Measurements from ENCODE around the gene TIMELESS.
"Not testable (repeated sequence)": the region's sequence is repeated elsewhere in the genome, so short reads cannot be mapped to it uniquely, and the experiment has no call there.

The TIMELESS gene, protein sequence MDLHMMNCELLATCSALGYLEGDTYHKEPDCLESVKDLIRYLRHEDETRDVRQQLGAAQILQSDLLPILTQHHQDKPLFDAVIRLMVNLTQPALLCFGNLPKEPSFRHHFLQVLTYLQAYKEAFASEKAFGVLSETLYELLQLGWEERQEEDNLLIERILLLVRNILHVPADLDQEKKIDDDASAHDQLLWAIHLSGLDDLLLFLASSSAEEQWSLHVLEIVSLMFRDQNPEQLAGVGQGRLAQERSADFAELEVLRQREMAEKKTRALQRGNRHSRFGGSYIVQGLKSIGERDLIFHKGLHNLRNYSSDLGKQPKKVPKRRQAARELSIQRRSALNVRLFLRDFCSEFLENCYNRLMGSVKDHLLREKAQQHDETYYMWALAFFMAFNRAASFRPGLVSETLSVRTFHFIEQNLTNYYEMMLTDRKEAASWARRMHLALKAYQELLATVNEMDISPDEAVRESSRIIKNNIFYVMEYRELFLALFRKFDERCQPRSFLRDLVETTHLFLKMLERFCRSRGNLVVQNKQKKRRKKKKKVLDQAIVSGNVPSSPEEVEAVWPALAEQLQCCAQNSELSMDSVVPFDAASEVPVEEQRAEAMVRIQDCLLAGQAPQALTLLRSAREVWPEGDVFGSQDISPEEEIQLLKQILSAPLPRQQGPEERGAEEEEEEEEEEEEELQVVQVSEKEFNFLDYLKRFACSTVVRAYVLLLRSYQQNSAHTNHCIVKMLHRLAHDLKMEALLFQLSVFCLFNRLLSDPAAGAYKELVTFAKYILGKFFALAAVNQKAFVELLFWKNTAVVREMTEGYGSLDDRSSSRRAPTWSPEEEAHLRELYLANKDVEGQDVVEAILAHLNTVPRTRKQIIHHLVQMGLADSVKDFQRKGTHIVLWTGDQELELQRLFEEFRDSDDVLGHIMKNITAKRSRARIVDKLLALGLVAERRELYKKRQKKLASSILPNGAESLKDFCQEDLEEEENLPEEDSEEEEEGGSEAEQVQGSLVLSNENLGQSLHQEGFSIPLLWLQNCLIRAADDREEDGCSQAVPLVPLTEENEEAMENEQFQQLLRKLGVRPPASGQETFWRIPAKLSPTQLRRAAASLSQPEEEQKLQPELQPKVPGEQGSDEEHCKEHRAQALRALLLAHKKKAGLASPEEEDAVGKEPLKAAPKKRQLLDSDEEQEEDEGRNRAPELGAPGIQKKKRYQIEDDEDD

DNA sequence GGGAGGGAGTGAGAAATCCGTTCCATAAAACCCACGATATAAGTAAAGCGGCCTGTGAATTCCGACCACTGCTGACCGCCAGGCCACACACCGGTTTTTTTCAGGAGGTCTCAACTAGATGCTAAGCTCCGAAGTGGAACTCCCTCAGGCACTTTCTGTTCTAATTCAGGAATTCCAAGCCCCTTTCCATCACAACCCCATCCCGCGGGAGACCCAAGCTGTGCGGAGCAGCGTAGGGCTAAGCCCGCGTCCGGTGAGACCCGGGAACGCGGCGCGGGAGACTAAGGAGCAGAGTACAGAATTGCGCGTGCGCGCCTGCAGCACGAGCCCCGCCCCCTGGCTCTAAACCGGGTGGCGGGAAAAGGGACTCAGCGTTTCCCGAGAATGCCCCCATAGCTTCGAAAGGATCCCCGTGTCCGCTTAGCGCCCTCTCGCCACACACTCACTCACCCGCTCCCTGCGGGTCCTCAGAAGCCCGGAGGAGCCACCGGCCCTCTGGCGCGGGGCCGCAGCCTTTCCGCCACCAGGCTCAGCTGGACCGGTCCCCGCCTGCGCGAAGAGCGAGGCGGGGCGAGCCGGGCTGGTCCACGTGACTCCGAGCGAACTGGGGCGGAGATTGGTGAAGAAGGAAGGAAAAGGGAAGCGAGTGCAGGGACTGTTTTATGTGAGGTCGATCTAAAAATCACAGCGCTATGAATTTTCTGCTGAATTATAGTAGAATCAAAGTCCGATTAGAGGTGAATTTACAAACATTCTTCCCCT, at the start of gene TIMELESS:
Gene TIMELESS, minus strand, starts transcription at position 567 of the 762 bp plus-strand sequence. CDS start 15,256 bp downstream, outside the sequence.
- DNase-seq: peak; percentile 84

DNA sequence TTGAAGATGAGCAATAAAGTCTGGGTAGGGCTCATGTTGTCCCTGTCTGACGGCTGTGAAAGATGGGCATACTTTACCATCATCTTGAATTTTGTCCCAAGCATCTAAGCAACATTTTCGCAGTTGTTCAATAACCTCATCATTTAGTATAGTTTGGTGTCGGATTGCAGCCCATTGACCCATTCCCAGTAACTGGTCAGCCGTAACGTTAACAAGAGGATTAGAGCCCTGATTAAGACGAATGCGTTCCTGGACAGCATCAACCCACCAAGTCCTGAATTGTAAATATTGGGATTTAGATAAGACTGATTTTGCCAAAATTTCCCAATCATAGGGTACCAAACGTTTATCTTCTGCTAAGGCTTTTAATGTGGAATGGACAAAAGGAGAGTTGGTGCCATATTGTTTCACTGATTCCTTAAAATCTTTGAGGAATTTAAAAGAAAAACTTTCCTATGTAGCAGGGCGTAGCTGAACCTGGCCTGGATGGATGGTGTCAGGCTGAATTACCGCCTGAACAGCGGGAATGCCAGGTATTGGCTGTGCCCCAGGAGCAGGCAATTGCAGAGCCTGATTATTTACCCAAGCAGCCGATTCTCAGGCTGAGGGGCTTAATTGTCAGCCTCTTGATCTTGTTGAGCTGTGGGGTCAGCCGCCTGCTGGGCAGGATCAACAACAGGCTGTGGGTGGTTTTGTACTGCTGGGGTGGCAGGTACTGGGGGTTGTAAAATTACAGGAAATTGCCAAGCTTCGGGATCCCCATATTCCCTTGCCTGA, 49.1 kb upstream of the TIMELESS start:
- peak; percentile 52 for DNase-seq

DNA sequence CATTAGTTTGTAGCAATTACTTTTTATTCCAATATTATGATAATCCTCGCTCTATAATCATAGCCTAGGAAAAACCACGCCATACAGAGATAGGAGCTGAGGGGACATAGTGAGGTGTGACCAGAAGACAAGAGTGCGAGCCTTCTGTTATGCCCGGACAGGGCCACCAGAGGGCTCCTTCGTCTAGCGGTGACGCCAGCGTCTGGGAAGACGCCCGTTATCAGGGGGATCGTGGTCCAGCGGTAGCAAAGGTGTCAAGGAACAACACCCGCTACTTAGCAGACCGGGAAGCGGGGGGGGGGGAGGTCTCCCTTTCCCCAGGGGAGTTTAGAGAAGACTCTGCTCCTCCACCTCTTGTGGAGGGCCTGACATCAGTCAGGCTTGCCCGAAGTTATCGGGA, 47.5 kb upstream of the TIMELESS start:
- not testable (repeated sequence) for DNase-seq

DNA sequence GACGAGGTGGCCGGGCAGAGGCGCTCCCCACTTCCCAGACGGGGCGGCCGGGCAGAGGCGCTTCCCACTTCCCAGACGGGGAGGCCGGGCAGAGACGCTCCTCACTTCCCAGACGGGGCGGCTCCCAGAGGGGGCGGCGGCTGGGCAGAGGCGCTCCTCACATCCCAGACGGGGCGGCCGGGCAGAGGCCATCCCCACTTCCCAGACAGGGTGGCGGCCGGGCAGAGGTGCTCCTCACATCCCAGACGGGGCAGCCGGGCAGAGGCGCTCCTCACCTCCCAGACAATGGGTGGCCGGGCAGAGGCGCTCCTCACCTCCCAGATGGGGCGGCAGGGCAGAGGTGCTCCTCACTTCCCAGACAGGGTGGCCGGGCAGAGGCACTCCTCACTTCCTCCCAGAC, 45.3 kb upstream of the TIMELESS start:
- not testable (repeated sequence) for DNase-seq

DNA sequence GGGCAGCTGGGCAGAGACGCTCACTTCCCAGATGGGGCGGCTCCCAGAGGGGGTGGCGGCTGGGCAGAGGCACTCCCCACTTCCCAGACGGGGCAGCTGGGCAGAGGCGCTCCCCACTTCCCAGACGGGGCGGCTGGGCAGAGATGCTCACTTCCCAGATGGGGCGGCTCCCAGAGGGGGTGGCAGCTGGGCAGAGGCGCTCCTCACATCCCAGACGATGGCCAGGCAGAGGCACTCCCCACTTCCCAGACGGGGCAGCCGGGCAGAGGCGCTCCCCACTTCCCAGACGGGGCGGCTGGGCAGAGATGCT, 44.8 kb upstream of the TIMELESS start:
- DNase-seq: not testable (repeated sequence)

DNA sequence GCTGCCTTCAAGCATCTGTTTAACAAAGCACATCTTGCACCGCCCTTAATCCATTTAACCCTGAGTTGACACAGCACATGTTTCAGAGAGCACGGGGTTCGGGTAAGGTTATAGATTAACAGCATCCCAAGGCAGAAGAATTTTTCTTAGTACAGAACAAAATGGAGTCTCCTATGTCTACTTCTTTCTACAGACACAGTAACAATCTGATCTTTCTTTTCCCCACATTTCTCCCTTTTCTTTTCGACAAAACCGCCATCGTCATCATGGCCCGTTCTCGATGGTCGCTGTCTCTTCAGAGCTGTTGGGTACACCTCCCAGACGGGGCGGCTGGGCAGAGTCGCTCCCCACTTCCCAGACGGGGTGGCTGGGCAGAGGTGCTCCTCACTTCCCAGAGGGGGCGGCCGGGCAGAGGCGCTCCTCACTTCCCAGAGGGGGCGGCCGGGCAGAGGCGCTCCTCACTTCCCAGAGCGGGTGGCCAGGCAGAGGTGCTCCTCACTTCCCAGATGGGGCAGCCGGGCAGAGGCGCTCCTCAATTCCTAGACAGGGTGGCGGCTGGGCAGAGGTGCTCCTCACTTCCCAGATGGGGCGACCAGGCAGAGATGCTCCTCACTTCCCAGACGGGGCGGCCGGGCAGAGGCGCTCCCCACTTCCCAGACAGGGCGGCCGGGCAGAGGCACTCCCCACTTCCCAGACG, 44.3 kb upstream of the TIMELESS start:
- DNase-seq: not testable (repeated sequence)

DNA sequence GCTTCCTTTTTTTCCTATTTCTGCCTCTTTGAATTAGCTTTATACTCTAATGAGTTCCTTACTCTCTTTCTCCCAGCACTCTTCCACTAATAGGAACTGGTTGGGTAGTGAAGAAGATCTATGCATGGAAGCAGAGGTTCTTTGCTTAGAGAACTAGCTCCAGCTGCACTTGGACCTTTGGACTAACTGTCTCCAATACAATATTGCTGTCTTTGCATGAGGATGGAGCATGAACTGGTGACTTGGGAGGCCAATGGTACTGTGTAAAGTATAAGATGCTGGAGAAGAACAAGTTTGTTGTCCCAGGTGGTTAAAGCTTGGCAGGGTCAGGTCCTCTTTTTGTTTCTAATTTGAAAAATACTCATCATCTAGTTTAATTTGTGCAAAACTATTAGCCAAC, 41.1 kb upstream of the TIMELESS start:
- no peak for DNase-seq

DNA sequence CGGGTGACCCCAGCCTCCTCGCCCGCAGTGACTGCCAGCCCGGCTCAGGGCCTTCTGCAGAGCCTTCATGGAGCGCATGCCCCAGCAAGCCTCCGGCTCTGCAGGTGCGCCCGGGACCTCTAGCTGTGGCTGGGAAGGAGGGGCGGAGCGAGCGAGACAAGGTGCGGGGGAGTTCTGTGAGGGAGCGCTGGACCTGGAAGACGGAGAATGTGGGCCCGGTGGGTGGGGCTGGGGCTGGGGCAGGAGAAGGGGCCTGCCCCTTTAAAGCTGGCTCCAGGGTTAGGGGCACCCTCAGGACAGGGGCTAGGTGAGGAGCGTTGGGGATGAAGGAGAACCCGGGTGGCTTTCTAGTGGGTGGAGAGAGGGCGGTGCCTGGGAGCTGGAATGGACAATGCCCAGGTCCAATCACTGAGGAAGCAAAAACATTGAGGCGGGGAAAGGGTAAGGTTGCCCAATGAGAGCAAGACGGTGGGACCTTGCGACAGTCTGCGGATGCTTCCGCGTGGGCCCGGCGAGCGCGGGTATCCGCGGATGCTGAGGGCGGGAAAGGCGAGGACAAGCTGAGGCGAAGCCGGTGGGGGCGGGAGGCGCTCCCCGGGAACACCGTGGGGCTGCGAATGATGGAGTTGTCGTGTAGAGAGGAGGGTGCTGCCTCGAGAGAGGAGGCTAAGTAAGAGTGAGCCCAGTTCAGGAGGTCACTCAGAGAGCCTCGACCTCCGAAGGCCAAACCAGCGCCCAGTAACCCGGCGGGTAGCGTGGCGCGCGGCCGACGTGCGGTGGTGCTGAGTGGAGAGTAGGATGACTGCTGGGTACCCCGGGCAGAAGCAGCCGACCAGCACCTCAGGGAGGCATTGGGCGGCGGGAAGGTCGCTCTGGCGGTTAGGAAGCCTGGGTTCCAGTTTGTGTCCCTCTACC, 39.1 kb upstream of the TIMELESS start, which contains the start of gene GLS2:
Gene GLS2, minus strand, starts transcription at position 121 of the 915 bp plus-strand sequence. Its CDS starts 43 bp downstream, at position 78.
- peak; percentile 81 for DNase-seq

DNA sequence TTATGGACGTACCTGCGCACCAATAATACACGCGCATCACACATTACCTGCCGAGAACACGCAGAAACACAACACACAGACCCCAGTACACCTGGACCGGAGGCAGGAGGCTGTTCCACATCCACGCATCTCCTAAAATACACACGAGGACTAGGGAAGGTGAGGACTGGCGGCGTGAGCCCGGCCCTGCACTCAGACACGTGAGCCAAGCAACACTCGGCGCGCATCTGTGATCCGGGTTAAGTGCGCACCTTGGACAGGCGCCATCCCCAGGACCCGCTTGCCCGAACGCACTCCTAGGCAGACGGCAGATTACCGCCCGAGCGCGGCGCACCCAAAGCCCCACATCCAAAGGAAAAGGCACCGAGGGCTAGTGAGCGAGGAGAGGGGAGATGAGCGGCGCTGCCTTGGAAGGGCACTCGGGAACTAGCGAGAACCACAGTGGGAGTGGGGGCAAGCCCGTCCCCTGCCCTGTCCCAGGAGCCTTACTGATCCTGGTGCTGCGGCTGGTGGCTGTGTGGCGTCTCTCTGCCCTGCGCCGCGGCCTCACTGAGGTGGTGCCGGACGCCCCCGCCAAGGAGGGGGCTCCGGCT, 38.3 kb upstream of the TIMELESS start:
- peak; percentile 35 for DNase-seq

DNA sequence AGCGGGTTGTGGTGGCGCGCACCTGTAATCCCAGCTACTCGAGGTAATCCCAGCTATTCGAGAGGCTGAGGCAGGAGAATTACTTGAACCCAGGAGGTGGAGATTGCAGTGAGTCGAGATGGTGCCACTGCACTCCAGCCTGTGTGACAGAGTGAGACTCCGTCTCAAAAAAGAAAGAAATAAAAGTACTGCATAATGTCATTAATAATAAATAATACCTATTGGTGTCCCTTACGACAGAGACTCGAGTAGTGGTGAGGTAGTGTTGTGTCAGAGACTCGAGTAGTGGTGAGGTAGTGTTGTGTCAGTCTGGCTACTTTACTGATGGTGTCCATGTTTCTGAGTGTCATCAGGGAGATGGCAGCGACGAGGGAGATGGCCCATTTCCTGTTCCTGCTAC, 37.5 kb upstream of the TIMELESS start:
- DNase-seq: no peak

DNA sequence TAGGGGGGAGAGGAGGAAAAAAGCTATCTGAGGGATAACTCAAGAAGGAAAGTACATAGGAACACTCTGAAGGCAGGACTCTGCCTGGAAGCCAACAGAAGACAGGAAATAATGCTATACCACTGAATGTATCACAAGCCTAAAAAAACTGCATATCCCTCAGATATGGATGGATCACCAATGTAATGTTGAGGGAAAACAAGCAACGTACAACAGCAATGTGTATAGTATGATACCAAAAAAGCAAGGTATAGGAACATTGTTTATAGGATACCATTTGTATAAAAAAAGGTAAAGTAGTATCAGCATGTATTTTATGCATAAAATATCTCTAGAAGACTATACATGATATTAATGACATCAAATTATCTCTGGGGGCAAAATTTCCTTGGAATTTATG, 35.3 kb upstream of the TIMELESS start:
- DNase-seq: no peak

DNA sequence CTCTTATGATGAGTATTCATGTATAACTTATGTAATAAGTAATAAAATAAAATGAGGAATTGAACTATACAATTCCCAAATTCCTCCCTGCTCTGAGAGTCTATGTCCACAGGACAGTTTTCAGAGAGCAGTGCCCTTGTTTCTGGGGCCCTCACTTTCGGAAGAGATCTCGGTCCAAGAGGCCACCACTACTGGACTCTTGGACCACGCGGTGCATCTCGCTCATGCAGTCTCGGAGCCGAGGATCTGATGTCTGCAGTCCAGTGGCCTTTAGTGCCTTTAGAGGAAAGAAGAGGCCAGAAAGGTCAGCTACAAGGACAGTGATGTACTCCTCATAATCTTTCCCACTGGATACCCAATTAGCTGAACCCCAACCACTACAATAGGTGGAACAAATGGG, 30.4 kb upstream of the TIMELESS start:
- DNase-seq: no peak

DNA sequence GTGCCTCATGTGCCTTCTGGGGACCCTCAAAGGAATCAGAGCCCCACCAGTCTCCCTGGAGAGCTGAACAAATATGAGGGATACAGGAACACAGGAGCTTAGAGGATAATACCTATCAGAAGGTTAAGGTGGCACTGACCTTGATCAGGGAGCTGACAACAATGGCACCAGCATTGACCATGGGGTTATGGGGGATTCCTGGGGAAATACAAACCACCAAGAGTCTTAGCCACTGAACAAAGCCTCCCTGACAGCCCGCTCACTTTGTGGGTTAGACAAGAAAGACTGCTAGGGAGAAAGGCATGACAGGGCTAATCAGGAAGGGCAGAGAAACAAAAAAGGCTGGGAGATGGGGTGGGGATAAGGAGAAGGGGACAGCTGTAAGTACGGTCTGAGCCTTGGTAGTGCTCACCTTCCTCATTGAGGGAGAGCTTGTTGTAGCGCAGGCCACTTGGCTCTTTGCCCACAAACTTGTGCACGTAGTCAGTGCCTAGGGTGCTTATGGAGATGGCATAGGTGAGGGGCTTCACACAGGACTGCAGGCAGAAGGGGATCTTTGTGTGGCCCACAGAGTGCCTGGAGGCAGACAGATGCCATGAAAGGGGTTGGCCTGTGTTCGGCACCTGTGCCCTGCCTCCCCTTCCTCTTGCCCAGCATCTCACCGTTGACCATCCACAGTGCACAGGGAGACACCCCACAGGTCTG, 28.4 kb upstream of the TIMELESS start:
- no peak for DNase-seq

DNA sequence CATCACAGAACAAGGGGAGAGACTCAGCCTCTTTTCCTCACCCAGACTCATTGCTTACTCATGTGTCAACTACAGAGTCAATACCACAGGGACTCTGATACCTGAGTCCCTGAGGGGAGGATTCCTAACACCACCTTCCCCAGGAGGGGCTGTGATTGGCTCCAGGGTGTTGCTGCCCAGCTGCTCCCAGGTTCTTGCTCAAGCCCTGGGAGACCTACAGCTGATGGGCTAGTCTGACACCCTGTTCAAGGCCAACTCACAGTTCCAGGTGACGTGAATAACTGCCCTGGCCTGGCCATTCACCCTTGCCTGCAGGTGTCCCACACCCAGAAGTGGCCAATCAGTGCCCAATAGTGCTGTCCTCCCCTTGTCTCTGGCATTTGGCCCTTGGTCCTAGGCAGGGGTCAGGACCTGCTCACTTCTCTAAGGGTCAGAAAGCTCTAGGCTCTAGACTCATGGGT, 27.8 kb upstream of the TIMELESS start:
- no peak for DNase-seq

DNA sequence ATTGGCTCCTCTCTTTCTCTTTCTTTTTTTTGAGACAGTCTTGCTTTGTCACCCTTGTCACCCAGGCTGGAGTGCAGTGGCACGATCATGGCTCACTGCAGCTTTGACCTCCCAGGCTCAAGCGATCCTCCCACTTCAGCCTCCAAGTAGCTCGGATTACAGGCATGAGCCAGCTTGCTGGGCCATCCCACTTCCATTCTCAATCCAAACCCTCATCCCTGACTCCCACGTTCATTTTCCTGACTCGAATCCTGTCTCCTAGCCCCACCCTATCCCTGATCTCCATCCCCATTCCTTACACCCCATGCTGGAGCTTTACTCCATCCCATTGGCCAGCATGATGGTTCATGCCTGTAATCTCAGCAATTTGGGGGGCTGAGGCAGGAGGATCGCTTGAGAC, 26.9 kb upstream of the TIMELESS start:
- no peak for DNase-seq

DNA sequence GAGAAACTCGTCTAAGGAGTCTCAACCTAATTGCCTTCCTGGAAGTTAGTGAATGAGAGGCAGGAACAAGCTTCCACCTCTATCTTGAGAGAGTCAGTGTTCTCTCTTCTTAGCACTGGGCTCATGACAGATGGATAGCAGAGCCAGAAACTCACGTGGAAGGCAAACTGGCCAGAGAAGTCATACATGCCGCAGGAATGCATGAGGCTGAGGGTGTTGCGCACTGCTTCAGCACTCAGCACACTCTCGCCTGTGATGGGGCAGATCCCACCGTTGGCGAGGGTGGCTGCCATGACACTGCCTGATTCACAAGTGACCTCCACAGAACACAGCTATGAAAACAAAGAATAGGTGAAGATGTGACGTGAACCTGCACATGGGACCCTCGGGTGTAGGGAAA, 25.2 kb upstream of the TIMELESS start:
- no peak for DNase-seq

DNA sequence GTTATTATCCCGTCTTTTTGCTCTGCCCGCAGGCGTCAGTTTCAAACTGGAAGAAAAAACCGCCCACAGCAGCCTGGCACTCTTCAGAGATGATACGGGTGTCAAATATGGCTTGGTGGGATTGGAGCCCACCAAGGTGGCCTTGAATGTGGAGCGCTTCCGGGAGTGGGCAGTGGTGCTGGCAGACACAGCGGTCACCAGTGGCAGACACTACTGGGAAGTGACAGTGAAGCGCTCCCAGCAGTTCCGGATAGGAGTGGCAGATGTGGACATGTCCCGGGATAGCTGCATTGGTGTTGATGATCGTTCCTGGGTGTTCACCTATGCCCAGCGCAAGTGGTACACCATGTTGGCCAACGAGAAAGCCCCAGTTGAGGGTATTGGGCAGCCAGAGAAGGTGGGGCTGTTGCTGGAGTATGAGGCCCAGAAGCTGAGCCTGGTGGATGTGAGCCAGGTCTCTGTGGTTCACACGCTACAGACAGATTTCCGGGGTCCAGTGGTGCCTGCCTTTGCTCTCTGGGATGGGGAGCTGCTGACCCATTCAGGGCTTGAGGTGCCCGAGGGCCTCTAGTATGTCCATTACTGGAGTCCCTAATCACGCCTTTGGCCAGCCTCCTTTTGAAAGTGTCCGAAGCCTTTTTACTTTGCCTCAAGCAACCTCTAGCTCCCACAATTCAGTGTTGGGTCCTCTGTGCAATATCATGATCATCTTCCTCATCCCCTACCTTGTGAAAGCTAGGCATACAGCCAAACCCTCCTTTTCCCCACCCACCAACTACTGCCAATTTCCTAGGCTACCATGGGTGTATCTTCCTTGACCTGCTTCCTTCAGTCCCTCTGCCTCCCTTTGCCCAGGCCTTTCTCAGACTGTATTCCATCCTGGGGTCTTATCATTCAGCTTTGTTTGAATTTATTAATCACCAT, 20.0 kb upstream of the TIMELESS start:
- no peak for DNase-seq
